Measurements from ENCODE around the gene PRCC.

PRCC gene

DNA sequence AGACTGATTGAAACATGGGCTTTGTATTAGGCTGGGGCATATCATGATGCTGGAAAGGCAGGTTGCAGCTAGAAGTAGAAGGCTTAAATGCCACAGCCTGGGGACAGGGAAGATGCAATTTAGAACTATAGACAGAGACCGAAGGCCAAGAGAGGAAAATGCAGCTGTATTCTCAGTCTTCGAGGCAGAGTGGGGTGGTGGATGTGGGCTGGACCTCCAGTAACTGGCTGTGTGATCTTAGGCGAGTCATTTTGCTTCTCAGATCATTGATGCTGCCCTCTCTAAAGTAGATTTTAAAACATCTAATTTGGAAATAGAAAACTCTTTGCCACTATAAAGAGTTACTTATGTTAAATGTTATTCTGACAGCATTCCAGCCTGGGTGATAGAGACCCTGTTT, 67.0 kb downstream of the PRCC start:
- no peaks in the 10 kb centered on the region for H3K4me1 ChIP-seq (ENCODE audit: control insufficient read depth, low read depth, low read length)
- H2BK5ac ChIP-seq (ENCODE audit: low read length) = no peak overlapping the region
- no peak for DNase-seq
- H3K56ac ChIP-seq (ENCODE audit: low read length) = no peak overlapping the region
- no peaks in the 10 kb centered on the region for H3K79me2 ChIP-seq (ENCODE audit: control insufficient read depth, insufficient read depth, low read length)
- no peak overlapping the region for H3K9ac ChIP-seq (ENCODE audit: low read length)
- no peak overlapping the region for H3K4me2 ChIP-seq (ENCODE audit: low read length)
- no peak overlapping the region for H3K4ac ChIP-seq (ENCODE audit: low read depth, low read length)
- no peak overlapping the region for H3K27ac ChIP-seq (ENCODE audit: low read depth, low read length)
- H3K23ac ChIP-seq (ENCODE audit: low read length) = no peak overlapping the region
- no peak overlapping the region for H3K4me3 ChIP-seq (ENCODE audit: low read length)
- no peaks in the 10 kb centered on the region for H3K27me3 ChIP-seq (ENCODE audit: insufficient read depth, low read length, poor library complexity)
- no peak overlapping the region for H2BK120ac ChIP-seq (ENCODE audit: low read depth, low read length)
- H4K8ac ChIP-seq (ENCODE audit: low read depth, low read length) = no peak overlapping the region
- H4K5ac ChIP-seq (ENCODE audit: low read length) = no peak overlapping the region
- H3K18ac ChIP-seq (ENCODE audit: low read length) = no peak overlapping the region
- WGBS (ENCODE audit: extremely low coverage, insufficient coverage, low lambda C conversion rate) = no CpG with 5 or more reads among the region's 3 CpGs
- H3K79me1 ChIP-seq (ENCODE audit: low read length) = no peaks in the 10 kb centered on the region
- H2AK5ac ChIP-seq (ENCODE audit: low read length) = no peak overlapping the region
- no peak overlapping the region for H2BK15ac ChIP-seq (replicated peaks; ENCODE audit: low read depth)
- no peaks in the 10 kb centered on the region for H3K36me3 ChIP-seq (ENCODE audit: control insufficient read depth, insufficient read depth, low read length)

DNA sequence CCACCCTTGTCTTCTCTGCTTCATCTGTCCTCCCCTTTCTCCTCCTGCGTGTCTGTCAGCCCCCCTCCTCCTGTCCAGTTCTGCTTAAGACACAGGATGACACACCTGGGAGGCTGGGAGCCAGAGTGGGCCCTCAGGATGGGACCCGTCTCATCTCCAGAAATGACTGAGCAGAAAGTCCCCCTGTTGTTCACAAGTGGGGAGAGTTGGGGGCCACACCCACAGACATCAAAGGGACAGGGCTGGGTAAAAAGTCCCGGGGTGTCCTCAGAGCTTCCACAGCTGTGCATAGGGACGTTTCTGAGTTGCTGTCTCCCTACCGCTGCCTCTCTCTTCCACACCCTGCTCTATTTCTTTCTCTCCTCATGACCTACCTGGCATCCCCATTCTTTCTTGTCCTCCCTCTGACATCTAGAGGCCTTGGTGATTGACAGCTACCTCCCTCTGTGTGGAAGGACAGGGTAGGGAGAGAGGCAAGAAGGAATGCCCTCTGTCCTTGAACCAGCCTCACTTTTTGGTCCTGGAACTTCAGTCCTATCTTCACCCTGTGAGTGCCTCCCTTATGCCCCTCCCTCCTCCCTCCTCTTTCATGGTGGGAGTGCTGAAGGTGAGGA, 68.8 kb downstream of the PRCC start:
- Histone ChIP-seq H2AK5ac (ENCODE audit: low read length) (no peak overlapping the region), H3K56ac (ENCODE audit: low read length) (no peak overlapping the region), H3K27me3 (ENCODE audit: insufficient read depth, low read length, poor library complexity) (no peaks in the 10 kb centered on the region), H3K79me2 (ENCODE audit: control insufficient read depth, insufficient read depth, low read length) (no peaks in the 10 kb centered on the region), H3K9ac (ENCODE audit: low read length) (no peak overlapping the region), H3K18ac (ENCODE audit: low read length) (no peak overlapping the region), H3K27ac (ENCODE audit: low read depth, low read length) (no peak overlapping the region), H2BK120ac (ENCODE audit: low read depth, low read length) (no peak overlapping the region), H3K36me3 (ENCODE audit: control insufficient read depth, insufficient read depth, low read length) (no peaks in the 10 kb centered on the region), H3K4me1 (ENCODE audit: control insufficient read depth, low read depth, low read length) (no peaks in the 10 kb centered on the region), H3K79me1 (ENCODE audit: low read length) (no peaks in the 10 kb centered on the region), H2BK5ac (ENCODE audit: low read length) (no peak overlapping the region), H3K4me3 (ENCODE audit: low read length) (no peak overlapping the region), H3K4me2 (ENCODE audit: low read length) (no peak overlapping the region), H4K8ac (ENCODE audit: low read depth, low read length) (no peak overlapping the region), H3K4ac (ENCODE audit: low read depth, low read length) (no peak overlapping the region), H4K5ac (ENCODE audit: low read length) (no peak overlapping the region), H3K23ac (ENCODE audit: low read length) (no peak overlapping the region), H2BK15ac (replicated peaks; ENCODE audit: low read depth) (no peak overlapping the region)
- DNase-seq = no peak
- WGBS (ENCODE audit: extremely low coverage, insufficient coverage, low lambda C conversion rate) = no CpG with 5 or more reads among the region's 5 CpGs

- Histone ChIP-seq H3K36me3 (ENCODE audit: control insufficient read depth, insufficient read depth, low read length) (no peaks in the 10 kb centered on the region), H2BK5ac (ENCODE audit: low read length) (no peak overlapping the region), H3K27me3 (ENCODE audit: insufficient read depth, low read length, poor library complexity) (no peaks in the 10 kb centered on the region), H3K79me1 (ENCODE audit: low read length) (no peaks in the 10 kb centered on the region), H2BK15ac (replicated peaks; ENCODE audit: low read depth) (no peak overlapping the region), H3K27ac (ENCODE audit: low read depth, low read length) (no peak overlapping the region), H3K56ac (ENCODE audit: low read length) (no peak overlapping the region), H3K4ac (ENCODE audit: low read depth, low read length) (no peak overlapping the region), H3K9ac (ENCODE audit: low read length) (no peak overlapping the region), H4K5ac (ENCODE audit: low read length) (no peak overlapping the region), H3K4me1 (ENCODE audit: control insufficient read depth, low read depth, low read length) (no peaks in the 10 kb centered on the region), H2AK5ac (ENCODE audit: low read length) (no peak overlapping the region), H3K18ac (ENCODE audit: low read length) (no peak overlapping the region), H3K4me3 (ENCODE audit: low read length) (no peak overlapping the region), H3K4me2 (ENCODE audit: low read length) (no peak overlapping the region), H3K79me2 (ENCODE audit: control insufficient read depth, insufficient read depth, low read length) (no peaks in the 10 kb centered on the region), H4K8ac (ENCODE audit: low read depth, low read length) (no peak overlapping the region), H3K23ac (ENCODE audit: low read length) (no peak overlapping the region), H2BK120ac (ENCODE audit: low read depth, low read length) (no peak overlapping the region)
- DNase-seq = no peak
- WGBS (ENCODE audit: extremely low coverage, insufficient coverage, low lambda C conversion rate) = no CpG with 5 or more reads among the region's 4 CpGs
Measured at GRCh38 chr1:156836892-156837291, 69.6 kb downstream of the PRCC start.

DNA sequence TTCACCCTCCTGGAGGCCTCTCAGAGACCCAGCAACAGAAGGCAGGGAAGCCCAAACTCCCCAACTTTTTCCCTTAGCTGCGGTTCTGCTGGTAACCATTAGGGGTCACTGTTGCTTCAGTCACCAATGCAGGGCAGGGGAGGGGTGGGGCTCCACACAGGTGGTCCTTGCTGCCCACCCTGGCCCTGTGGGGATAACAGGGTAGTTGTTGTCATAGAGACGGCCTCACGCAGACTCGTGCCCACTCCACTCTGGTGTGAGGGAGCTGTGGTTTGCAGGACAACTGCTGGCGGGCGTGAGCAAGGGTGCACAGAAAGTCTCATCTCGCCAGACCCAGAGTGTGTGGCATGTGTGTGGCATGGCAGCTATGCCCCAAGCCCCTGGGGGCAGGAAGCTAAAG, 71.6 kb downstream of the PRCC start:
- Histone ChIP-seq H3K56ac (ENCODE audit: low read length) (no peak overlapping the region), H3K23ac (ENCODE audit: low read length) (no peak overlapping the region), H3K79me1 (ENCODE audit: low read length) (no peaks in the 10 kb centered on the region), H4K8ac (ENCODE audit: low read depth, low read length) (no peak overlapping the region), H3K4me2 (ENCODE audit: low read length) (no peak overlapping the region), H3K79me2 (ENCODE audit: control insufficient read depth, insufficient read depth, low read length) (no peaks in the 10 kb centered on the region), H3K4me3 (ENCODE audit: low read length) (no peak overlapping the region), H3K18ac (ENCODE audit: low read length) (no peak overlapping the region), H4K5ac (ENCODE audit: low read length) (no peak overlapping the region), H2AK5ac (ENCODE audit: low read length) (no peak overlapping the region), H3K27ac (ENCODE audit: low read depth, low read length) (no peak overlapping the region), H2BK120ac (ENCODE audit: low read depth, low read length) (no peak overlapping the region), H3K9ac (ENCODE audit: low read length) (no peak overlapping the region), H2BK5ac (ENCODE audit: low read length) (no peak overlapping the region), H3K4ac (ENCODE audit: low read depth, low read length) (no peak overlapping the region), H3K4me1 (ENCODE audit: control insufficient read depth, low read depth, low read length) (no peaks in the 10 kb centered on the region), H3K27me3 (ENCODE audit: insufficient read depth, low read length, poor library complexity) (peaks cover 7% of the 10 kb centered on the region), H3K36me3 (ENCODE audit: control insufficient read depth, insufficient read depth, low read length) (no peaks in the 10 kb centered on the region), H2BK15ac (replicated peaks; ENCODE audit: low read depth) (no peak overlapping the region)
- no CpG with 5 or more reads among the region's 7 CpGs for WGBS (ENCODE audit: extremely low coverage, insufficient coverage, low lambda C conversion rate)
- peak; percentile 61 for DNase-seq

DNA sequence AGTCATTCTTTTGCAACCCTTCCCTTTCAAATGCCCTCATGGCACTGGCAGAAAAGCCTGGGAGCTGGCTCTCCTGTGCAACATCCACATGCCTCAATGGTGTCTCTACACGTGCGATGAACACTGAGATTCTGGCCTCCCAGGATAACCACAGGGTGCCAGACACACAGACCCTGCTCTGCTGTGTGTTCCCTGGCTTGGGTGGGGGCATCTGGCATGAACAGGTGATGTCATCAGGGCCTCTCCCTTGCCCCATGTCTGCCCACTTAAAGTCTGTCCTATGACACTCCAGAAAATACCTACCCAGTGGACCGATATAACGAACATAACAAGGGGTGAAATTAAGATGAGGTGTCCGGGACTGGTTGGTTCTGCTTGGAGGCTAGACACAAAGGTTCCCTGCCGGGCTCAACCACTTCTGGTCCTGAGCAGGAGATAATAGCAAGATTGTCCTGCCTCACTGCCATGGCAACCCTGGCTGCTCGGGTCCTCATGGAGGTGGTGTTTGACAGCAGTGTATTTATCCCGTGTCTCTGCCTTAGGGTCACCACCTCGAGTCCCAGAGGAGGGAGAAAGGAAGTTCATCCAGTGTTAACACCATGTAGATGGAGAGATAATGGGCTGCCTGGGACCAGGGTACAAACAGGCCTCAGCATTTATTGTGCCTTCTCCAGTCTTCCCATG, 72.2 kb downstream of the PRCC start:
- Histone ChIP-seq H3K4me3 (ENCODE audit: low read length) (no peak overlapping the region), H3K36me3 (ENCODE audit: control insufficient read depth, insufficient read depth, low read length) (no peaks in the 10 kb centered on the region), H2BK15ac (replicated peaks; ENCODE audit: low read depth) (no peak overlapping the region), H2AK5ac (ENCODE audit: low read length) (no peak overlapping the region), H3K4me2 (ENCODE audit: low read length) (no peak overlapping the region), H3K79me1 (ENCODE audit: low read length) (no peaks in the 10 kb centered on the region), H3K56ac (ENCODE audit: low read length) (no peak overlapping the region), H2BK120ac (ENCODE audit: low read depth, low read length) (no peak overlapping the region), H3K27ac (ENCODE audit: low read depth, low read length) (no peak overlapping the region), H4K8ac (ENCODE audit: low read depth, low read length) (no peak overlapping the region), H3K79me2 (ENCODE audit: control insufficient read depth, insufficient read depth, low read length) (no peaks in the 10 kb centered on the region), H4K5ac (ENCODE audit: low read length) (no peak overlapping the region), H3K23ac (ENCODE audit: low read length) (no peak overlapping the region), H3K4ac (ENCODE audit: low read depth, low read length) (no peak overlapping the region), H3K18ac (ENCODE audit: low read length) (no peak overlapping the region), H3K27me3 (ENCODE audit: insufficient read depth, low read length, poor library complexity) (peaks cover 10% of the 10 kb centered on the region), H2BK5ac (ENCODE audit: low read length) (no peak overlapping the region), H3K9ac (ENCODE audit: low read length) (no peak overlapping the region), H3K4me1 (ENCODE audit: control insufficient read depth, low read depth, low read length) (no peaks in the 10 kb centered on the region)
- DNase-seq = peak; percentile 69
- no CpG with 5 or more reads among the region's 9 CpGs for WGBS (ENCODE audit: extremely low coverage, insufficient coverage, low lambda C conversion rate)

Measured in mesendoderm (in vitro differentiated cells).